Measurements from ENCODE around the gene BRD1. TPM values are rescaled to one million over a fixed set of nuclear protein-coding genes. Genes with fewer than 3 reads are reported as not detected.
"Not testable (repeated sequence)": the region's sequence is repeated elsewhere in the genome, so short reads cannot be mapped to it uniquely, and the experiment has no call there.

The BRD1 gene
- total RNA-seq, 1 donor from 2014 or later: 32.4 TPM

DNA sequence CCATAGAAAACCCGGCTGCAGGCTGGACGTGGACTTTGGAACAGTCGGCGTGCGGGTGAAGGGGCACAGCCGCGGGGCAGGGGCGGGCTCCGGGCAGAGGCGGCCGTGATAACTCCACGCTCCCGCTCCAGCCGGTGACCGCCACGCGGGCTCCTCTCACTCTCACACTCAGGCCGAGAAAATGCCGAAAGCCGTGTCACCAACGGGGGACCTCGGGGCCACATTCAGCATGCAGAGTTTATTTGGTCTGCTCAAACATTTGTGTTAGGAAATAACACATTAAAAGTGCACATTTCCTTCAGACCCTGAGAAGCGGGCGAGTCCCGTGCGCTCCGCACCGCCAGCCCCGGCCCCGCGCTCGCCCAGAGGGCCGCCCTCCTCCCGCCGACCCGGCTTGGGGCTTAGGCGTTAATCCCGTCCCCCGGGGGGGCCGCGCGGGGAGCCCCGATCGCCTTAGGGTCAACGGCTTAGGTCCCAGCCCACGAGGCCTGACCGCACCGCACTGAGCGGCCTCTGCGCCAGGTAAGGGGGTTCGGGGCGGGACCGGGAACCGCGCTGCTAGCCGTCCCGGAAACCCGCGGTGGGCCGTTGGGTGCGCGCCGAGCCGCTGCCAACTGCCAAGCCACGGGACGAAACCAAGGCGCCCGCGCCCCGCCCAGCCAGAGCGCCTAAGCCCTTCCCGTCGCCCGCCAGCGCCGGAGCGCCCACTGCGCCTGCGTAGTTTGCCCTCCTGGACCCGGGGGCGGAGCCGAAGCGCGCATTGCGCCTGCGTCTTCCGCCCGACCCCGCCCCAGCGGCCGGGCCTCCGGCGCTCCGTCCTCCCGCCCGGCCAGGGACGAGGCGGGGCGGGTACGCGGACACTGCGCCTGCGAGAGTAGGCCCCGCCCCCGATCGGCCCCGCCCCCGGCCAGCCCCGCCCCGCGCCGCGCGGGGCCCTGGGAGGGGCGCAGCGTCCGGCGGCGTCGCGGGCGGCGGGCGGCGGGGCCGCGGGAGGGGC is 25.5 kb upstream of the BRD1 start, which contains the start of gene ZBED4:
ZBED4 (plus strand) TSS at position 947 of the 997 bp plus-strand sequence. CDS start 29,819 bp downstream, outside the sequence.
- Histone ChIP-seq H2AFZ (ENCODE audit: low read depth, low read length) (peak within 1 kb of the TSS; percentile 95), H3K4me3 (ENCODE audit: insufficient read depth, low read depth, low read length) (peak within 1 kb of the TSS; percentile 94), H3K79me2 (ENCODE audit: insufficient read depth, low read length) (peaks cover 41% of the 10 kb centered on the region), H3K36me3 (ENCODE audit: insufficient read depth, low read length) (no peaks in the 10 kb centered on the region), H4K20me1 (ENCODE audit: insufficient read depth, low read length) (peaks cover 40% of the 10 kb centered on the region), H3K9ac (ENCODE audit: low read length) (peak within 1 kb of the TSS; percentile 94), H3K9me3 (ENCODE audit: insufficient read depth, low read depth, low read length) (no peaks in the 10 kb centered on the region), H3K27me3 (ENCODE audit: insufficient read depth, low read length) (peaks cover 22% of the 10 kb centered on the region), H3K4me2 (ENCODE audit: low read length) (peak within 1 kb of the TSS; percentile 99), H3K27ac (ENCODE audit: low read depth, low read length) (peak within 1 kb of the TSS; percentile 78), H3K4me1 (ENCODE audit: insufficient read depth, low read length) (peaks cover 17% of the 10 kb centered on the region)
- peak within 1 kb of the TSS; percentile 98 for H3K4me3 Mint-ChIP-seq (ENCODE audit: unreplicated experiment)
- DNase-seq (ENCODE audit: low read depth) (peak; percentile 79), FAIRE-seq (no peak)
- H3K4me1 Mint-ChIP-seq (ENCODE audit: low read depth, unreplicated experiment): peaks cover 15% of the 10 kb centered on the region
- H3K36me3 Mint-ChIP-seq (ENCODE audit: low read depth, unreplicated experiment): no peaks in the 10 kb centered on the region
- peaks cover 19% of the 10 kb centered on the region for H3K27me3 Mint-ChIP-seq (ENCODE audit: low read depth, unreplicated experiment)
- peak within 1 kb of the TSS; percentile 96 for H3K27ac Mint-ChIP-seq (ENCODE audit: unreplicated experiment)
- no peaks in the 10 kb centered on the region for H3K9me3 Mint-ChIP-seq (ENCODE audit: unreplicated experiment)
- TF ChIP-seq CTCF (IDR thresholded peaks at IDR 0.05; ENCODE audit: insufficient read depth, low read depth, low read length): no peak
- no peak for TF ChIP-seq EZH2 (IDR thresholded peaks at IDR 0.05; ENCODE audit: insufficient read depth, low read length)

DNA sequence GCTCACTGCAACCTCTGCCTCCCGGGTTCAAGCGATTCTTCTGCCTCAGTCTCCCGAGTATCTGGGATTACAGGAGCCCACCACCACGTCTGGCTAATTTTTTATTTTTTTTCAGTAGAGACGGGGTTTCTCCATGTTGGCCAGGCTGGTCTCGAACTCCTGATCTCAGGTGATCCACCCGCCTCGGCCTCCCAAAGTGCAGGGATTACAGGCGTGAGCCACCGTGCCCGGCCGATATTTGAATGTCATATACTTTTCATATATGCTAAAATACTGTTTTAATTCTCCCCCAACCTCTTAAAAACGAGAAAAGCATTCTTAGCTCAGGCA is 24.9 kb upstream of the BRD1 start:
- not testable (repeated sequence) for H3K27ac ChIP-seq (ENCODE audit: low read depth, low read length); H3K36me3 ChIP-seq (ENCODE audit: insufficient read depth, low read length); H3K9me3 Mint-ChIP-seq (ENCODE audit: unreplicated experiment); H3K9me3 ChIP-seq (ENCODE audit: insufficient read depth, low read depth, low read length); H3K36me3 Mint-ChIP-seq (ENCODE audit: low read depth, unreplicated experiment); FAIRE-seq; H3K27ac Mint-ChIP-seq (ENCODE audit: unreplicated experiment); DNase-seq (ENCODE audit: low read depth)
- Histone ChIP-seq H3K9ac (ENCODE audit: low read length) (peak overlapping the region; percentile 85), H3K4me1 (ENCODE audit: insufficient read depth, low read length) (peaks cover 17% of the 10 kb centered on the region), H3K79me2 (ENCODE audit: insufficient read depth, low read length) (peaks cover 35% of the 10 kb centered on the region), H3K27me3 (ENCODE audit: insufficient read depth, low read length) (peaks cover 28% of the 10 kb centered on the region), H4K20me1 (ENCODE audit: insufficient read depth, low read length) (peaks cover 33% of the 10 kb centered on the region), H2AFZ (ENCODE audit: low read depth, low read length) (peak overlapping the region; percentile 95), H3K4me3 (ENCODE audit: insufficient read depth, low read depth, low read length) (peak overlapping the region; percentile 75), H3K4me2 (ENCODE audit: low read length) (peak overlapping the region; percentile 99)
- Mint-ChIP-seq H3K4me3 (ENCODE audit: unreplicated experiment) (peak overlapping the region; percentile 76), H3K4me1 (ENCODE audit: low read depth, unreplicated experiment) (peaks cover 15% of the 10 kb centered on the region), H3K27me3 (ENCODE audit: low read depth, unreplicated experiment) (peaks cover 25% of the 10 kb centered on the region)

DNA sequence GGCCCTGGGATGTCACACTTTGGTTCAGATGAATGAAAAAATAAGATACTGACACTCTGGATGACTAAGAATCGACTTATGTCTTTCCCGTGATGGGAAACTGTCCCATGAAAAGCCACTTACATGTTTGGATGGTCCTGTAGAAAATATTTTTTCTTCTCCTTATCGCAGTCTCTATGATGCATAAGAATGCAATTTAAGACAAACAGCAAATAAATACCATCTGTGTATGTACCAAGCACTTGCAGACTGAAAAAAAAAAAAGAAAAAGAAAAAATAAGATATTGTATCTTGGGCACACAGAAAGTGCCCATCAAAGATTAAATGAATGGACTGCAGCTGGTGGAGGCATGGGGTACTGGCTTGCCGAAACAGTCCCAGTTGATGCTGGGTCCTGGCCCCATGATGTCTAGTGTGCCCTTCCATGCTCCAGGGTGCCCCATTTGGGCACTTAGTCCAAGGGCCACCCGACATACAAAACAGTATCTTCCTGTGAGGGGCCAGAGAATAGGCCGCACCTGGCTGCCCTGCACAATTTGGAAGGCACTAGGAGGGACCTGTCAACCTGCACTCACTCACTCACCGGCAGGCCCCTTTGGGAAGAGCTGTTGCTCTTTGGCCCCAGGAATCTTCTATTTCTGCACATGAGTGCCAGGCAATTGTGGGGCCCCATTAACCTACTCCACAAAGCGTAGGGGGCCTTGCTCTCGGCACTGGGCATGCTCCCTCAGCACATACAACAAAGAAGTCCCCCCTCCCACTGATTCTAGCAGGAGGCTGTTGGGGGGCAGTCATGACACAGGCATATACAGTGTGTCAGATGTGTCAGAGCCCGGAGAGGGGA is 23.5 kb upstream of the BRD1 start:
- DNase-seq (ENCODE audit: low read depth): no peak

More for the DNA sequence above, 23.5 kb upstream of the BRD1 start:
- Histone ChIP-seq H4K20me1 (ENCODE audit: insufficient read depth, low read length) (peaks cover 20% of the 10 kb centered on the region), H3K9me3 (ENCODE audit: insufficient read depth, low read depth, low read length) (no peaks in the 10 kb centered on the region), H3K79me2 (ENCODE audit: insufficient read depth, low read length) (peaks cover 21% of the 10 kb centered on the region), H3K4me3 (ENCODE audit: insufficient read depth, low read depth, low read length) (no peak overlapping the region), H3K36me3 (ENCODE audit: insufficient read depth, low read length) (no peaks in the 10 kb centered on the region), H3K27ac (ENCODE audit: low read depth, low read length) (no peak overlapping the region), H3K4me1 (ENCODE audit: insufficient read depth, low read length) (peaks cover 17% of the 10 kb centered on the region), H3K9ac (ENCODE audit: low read length) (no peak overlapping the region), H3K4me2 (ENCODE audit: low read length) (no peak overlapping the region), H3K27me3 (ENCODE audit: insufficient read depth, low read length) (peaks cover 35% of the 10 kb centered on the region), H2AFZ (ENCODE audit: low read depth, low read length) (no peak overlapping the region)
- no peak for TF ChIP-seq CTCF (IDR thresholded peaks at IDR 0.05; ENCODE audit: insufficient read depth, low read depth, low read length)
- TF ChIP-seq EZH2 (IDR thresholded peaks at IDR 0.05; ENCODE audit: insufficient read depth, low read length): no peak
- Mint-ChIP-seq H3K4me3 (ENCODE audit: unreplicated experiment) (peak overlapping the region; percentile 73), H3K9me3 (ENCODE audit: unreplicated experiment) (no peaks in the 10 kb centered on the region), H3K27me3 (ENCODE audit: low read depth, unreplicated experiment) (peaks cover 33% of the 10 kb centered on the region), H3K36me3 (ENCODE audit: low read depth, unreplicated experiment) (no peaks in the 10 kb centered on the region), H3K4me1 (ENCODE audit: low read depth, unreplicated experiment) (peaks cover 14% of the 10 kb centered on the region), H3K27ac (ENCODE audit: unreplicated experiment) (no peak overlapping the region)
- FAIRE-seq: no peak

All from astrocyte (in vitro differentiated cells and primary cell).